IPS DF 6.9 (cell line): Measurements from ENCODE around the gene ZNF726.
A peak's percentile ranks its signal among the peaks of the same experiment; 100 is the strongest.
"Not testable (repeated sequence)": the region's sequence is repeated elsewhere in the genome, so short reads cannot be mapped to it uniquely, and the experiment has no call there.

Experiments
- DNase-seq: peaks from one replicate; pipeline ENCODE4 v3.0.0-alpha.2; 2013; ENCODE audit warnings: low read depth, low spot score
- H3K27ac ChIP-seq: one replicate; pipeline ENCODE4 v1.5.1; 2013; ENCODE audit warnings: low read length, control low read depth
- H3K27me3 ChIP-seq: 2 replicates; pipeline ENCODE4 v1.6.1; 2013; ENCODE audit warnings: mild to moderate bottlenecking, low read length; ENCODE audit not compliant: control insufficient read depth, insufficient read depth
- H3K36me3 ChIP-seq: 2 replicates; pipeline ENCODE4 v1.6.1; 2013; ENCODE audit warnings: low read length; ENCODE audit not compliant: control insufficient read depth, insufficient read depth
- H3K4me1 ChIP-seq: 2 replicates; pipeline ENCODE4 v1.6.1; 2013; ENCODE audit warnings: low read length; ENCODE audit not compliant: control insufficient read depth, insufficient read depth
- H3K4me3 ChIP-seq: 2 replicates; pipeline ENCODE4 v1.5.1; 2013; ENCODE audit warnings: mild to moderate bottlenecking, low read length
- H3K9me3 ChIP-seq: 2 replicates; pipeline ENCODE4 v1.6.1; 2013; ENCODE audit warnings: low read length, inconsistent platforms; ENCODE audit not compliant: control insufficient read depth, insufficient read depth
- WGBS: extraction: QIAGEN DNeasy Blood & Tissue Kit; methylation state at CpG from one replicate; pipeline ENCODE4 v1.1.7; 2013; ENCODE audit warnings: mixed read lengths, missing lambda C conversion rate; ENCODE audit not compliant: insufficient read length, insufficient coverage; 5-methylcytosine and 5-hydroxymethylcytosine counted together

ZNF726 gene

DNA sequence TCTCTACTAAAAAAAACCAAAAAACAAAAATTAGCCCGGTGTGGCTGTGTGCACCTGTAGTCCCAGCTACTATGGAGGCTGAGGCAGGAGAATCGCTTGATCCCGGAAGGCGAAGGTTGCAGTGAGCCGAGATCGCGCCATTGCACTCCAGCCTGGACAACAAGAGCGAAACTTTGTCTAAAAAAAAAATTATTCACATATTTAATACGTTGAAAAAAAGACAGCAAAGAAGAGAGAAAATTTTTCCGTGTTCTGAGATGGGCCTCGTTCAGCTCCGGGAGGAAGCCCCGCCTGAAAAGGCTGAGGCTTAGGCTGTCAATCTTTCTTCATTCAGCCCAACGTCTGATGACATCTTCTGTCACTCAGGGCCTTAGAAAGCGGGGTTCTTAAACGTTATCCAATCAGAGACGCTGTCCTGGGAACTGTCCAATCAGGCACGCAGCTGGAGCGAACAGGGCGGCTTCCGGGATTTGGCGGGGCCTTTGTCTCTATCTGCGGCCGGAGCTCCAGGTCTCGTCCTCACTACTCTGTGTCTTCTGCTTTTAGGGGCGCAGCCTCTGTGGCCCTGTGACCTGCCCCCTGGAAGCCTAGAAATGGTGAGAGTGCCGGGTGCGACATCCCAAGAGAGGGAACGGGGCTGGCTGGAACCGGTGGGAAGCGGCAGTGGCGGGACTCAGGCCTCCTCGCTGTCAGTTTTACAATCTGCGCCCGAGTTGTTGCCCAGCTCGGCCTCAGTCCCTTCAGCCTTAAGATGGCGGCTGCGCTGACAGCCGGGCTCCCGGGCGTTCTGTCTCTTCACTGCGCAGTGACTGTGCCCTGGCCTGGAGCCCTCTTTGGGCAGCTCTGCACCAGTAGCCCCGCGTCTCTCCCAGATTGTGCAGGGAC is at the start of gene ZNF726:
Gene ZNF726 (plus strand): TSS at position 485 of the 885 bp plus-strand sequence. CDS start 109 bp downstream, at position 594.
- no peaks in the 10 kb centered on the region for H3K27me3 ChIP-seq
- H3K27ac ChIP-seq: no peak within 1 kb of the TSS
- H3K4me1 ChIP-seq: no peaks in the 10 kb centered on the region
- no peaks in the 10 kb centered on the region for H3K36me3 ChIP-seq
- no peaks in the 10 kb centered on the region for H3K9me3 ChIP-seq
- peak; percentile 89 for DNase-seq
- no CpG with 5 or more reads among the region's 44 CpGs for WGBS
- H3K4me3 ChIP-seq: peak within 1 kb of the TSS; percentile 91

DNA sequence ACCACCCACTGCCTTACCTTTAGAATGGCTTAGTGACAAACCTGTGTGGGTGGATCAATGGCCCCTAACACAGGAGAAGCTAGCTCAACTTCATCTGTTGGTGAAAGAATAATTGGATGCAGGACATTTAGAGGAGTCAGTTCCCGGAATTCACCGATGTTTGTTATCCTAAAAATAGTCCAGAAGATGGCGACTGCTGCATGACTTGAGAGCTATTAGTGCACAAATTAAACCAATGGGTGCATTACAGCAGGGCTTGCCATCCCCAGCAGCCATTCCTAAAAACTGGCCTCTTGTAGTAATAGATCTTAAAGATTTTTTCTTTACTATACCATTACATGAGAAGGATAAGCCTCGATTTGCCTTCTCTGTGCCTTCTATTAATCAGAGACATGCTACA is 46.8 kb upstream of the ZNF726 start:
- peaks cover 1% of the 10 kb centered on the region; the same call in 1 of the 2 replicates for H3K9me3 ChIP-seq
- H3K4me1 ChIP-seq: no peaks in the 10 kb centered on the region
- no peak for DNase-seq
- WGBS: no CpG with 5 or more reads among the region's 4 CpGs
- no peak overlapping the region for H3K27ac ChIP-seq
- H3K36me3 ChIP-seq: no peaks in the 10 kb centered on the region
- H3K4me3 ChIP-seq: no peak overlapping the region
- no peaks in the 10 kb centered on the region for H3K27me3 ChIP-seq

DNA sequence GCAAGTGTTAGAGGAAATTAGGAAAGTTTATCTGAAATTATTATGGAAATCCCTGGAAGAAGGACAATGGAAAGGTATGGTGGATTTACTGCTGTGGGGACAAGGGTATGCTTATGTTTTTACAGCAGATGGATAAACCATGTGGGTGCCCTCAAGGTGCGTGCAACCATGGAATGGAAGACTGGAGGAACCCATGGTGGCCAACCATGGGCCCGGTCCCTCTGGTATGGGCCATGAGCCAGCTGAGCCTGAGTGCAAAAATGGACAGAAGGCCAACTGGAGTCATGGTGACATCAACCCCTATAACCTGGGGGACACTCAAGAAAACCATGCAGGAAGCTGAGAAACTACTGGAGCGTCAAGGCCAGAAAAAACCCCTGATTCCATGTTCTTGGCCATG is 46.1 kb upstream of the ZNF726 start:
- Histone ChIP-seq H3K9me3 (peaks cover 1% of the 10 kb centered on the region; the same call in 1 of the 2 replicates), H3K27me3 (no peaks in the 10 kb centered on the region), H3K36me3 (no peaks in the 10 kb centered on the region), H3K4me3 (no peak overlapping the region), H3K27ac (no peak overlapping the region), H3K4me1 (no peaks in the 10 kb centered on the region)
- no CpG with 5 or more reads among the region's 3 CpGs for WGBS
- DNase-seq: no peak

DNA sequence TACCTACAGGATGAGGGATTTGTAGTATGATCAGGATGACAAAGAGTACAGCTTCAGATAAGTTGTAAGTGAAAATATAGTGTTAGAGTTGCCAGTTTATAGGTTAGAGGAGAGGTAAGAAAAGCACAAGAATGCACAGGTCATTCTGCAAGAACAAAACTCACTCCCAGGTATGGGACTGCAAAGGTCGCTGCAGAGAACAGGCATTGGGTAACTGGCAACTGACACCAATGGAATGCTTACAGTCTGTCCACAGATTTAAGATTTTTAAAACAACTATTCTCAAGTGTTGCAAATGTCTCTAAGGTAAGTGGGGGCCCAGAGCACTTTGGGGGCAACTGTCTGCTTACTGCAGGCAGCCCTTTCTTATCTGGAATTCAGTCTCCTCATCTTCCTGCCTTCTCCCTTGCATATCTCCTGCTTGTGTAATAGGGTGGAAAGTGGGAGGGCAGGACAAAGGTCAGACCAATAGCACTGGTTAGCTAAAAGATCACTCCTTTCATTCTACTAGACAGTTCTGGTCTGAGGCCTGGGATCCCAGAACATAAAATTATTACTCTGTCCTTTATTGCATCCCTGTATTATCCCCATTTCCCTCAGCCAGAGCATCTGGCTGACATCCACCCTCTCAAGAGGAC is 42.3 kb upstream of the ZNF726 start:
- no peak overlapping the region for H3K4me3 ChIP-seq
- H3K27me3 ChIP-seq: no peaks in the 10 kb centered on the region
- DNase-seq: no peak
- H3K9me3 ChIP-seq: peaks cover 3% of the 10 kb centered on the region; the same call in 1 of the 2 replicates
- H3K27ac ChIP-seq: no peak overlapping the region
- WGBS: no CpG with 5 or more reads among the region's 1 CpG
- no peaks in the 10 kb centered on the region for H3K36me3 ChIP-seq
- H3K4me1 ChIP-seq: no peaks in the 10 kb centered on the region

DNA sequence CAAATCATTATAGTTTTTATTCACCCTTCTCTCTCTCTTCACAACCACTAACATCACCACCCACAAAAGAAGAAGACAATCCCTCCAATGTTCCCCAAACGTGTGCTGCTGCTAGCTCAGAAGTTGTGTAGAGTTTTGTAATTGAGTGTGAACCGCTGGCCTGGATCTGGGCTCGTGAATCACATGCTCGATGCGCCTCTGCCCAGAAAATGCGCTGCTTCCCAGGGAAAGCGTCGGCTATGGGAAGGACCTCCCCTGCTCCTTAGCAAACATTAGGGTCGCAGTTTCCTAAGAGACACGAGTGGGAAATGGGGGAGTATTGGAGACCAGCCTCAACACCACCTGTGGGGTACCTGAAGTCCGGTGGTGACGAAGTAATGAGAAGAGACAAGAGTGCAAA is 38.4 kb upstream of the ZNF726 start:
- Histone ChIP-seq H3K27ac (no peak overlapping the region), H3K4me1 (no peaks in the 10 kb centered on the region), H3K4me3 (no peak overlapping the region), H3K36me3 (no peaks in the 10 kb centered on the region), H3K9me3 (peaks cover 5% of the 10 kb centered on the region; the same call in 1 of the 2 replicates), H3K27me3 (no peaks in the 10 kb centered on the region)
- DNase-seq: no peak
- no CpG with 5 or more reads among the region's 12 CpGs for WGBS

DNA sequence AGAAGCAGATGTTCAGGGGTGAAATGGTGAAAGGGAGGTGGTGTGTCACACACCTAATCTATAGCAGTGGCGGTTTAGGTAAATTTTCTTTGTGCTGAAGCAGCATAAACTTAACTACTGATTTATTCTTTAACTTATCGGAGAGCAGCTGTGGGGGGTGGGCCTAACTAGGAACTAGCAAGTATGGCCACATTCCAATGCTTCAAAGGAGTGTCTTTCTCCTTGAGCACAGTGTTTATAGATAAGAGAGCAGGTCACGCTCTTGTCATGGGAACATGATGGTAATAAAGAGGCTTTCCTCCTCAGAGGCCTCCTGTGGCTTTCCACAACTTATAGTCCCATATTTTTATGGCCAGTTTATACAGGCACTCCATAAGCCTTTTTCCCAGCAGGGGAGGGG is 37.9 kb upstream of the ZNF726 start:
- H3K4me3 ChIP-seq: not testable (repeated sequence)

DNA sequence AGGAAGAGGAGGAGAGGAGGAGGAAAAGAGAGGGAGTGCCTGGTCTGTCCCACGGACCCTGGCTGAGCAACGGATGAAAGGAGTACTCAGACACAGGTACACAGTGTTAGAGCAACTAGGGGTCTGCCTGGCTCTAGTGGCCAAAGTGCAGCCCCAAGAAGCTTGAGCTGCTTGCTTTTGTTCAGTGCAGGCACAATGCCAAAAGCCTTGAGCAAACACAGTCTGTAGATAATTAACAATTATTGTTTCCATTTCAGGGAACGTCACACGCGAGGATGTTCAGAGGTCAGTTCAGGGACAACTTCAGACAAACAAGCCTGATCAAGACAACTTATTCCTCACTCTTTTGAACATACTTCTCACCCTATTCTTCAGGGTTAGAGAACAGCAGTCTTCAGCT is 32.2 kb upstream of the ZNF726 start:
- DNase-seq: no peak
- WGBS: no CpG with 5 or more reads among the region's 5 CpGs
- Histone ChIP-seq H3K27ac (no peak overlapping the region), H3K27me3 (no peaks in the 10 kb centered on the region), H3K4me3 (no peak overlapping the region), H3K9me3 (peaks cover 1% of the 10 kb centered on the region; the same call in 1 of the 2 replicates), H3K36me3 (no peaks in the 10 kb centered on the region), H3K4me1 (no peaks in the 10 kb centered on the region)

More for the DNA sequence above, 37.9 kb upstream of the ZNF726 start:
- not testable (repeated sequence) for H3K4me1 ChIP-seq, H3K27ac ChIP-seq, H3K9me3 ChIP-seq, H3K27me3 ChIP-seq, H3K36me3 ChIP-seq, DNase-seq
- WGBS: no CpG with 5 or more reads among the region's 3 CpGs

DNA sequence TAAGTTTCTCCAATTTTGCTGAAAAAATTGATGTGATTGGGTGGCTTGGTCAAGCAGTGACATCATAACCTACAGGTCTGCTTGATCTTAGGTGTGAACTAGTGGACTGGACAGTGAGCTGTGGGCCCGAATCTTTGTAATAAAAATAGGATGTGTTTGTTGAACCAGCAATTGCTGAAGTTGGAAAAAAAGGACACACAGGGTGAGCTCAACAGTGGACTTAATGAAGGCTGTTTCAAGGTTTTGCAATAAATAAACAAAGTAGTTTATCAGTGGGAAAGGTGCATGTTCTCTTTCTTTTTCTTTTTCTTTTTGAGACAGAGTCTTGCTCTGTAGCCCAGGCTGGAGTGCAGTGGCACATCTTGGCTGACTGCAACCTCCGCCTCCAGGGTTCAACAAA is 30.3 kb upstream of the ZNF726 start:
- no CpG with 5 or more reads among the region's 2 CpGs for WGBS
- H3K36me3 ChIP-seq: no peaks in the 10 kb centered on the region
- no peaks in the 10 kb centered on the region; the same call in 1 of the 2 replicates for H3K9me3 ChIP-seq
- no peak overlapping the region for H3K4me3 ChIP-seq
- H3K27me3 ChIP-seq: no peaks in the 10 kb centered on the region
- no peaks in the 10 kb centered on the region for H3K4me1 ChIP-seq
- no peak overlapping the region for H3K27ac ChIP-seq
- no peak for DNase-seq

DNA sequence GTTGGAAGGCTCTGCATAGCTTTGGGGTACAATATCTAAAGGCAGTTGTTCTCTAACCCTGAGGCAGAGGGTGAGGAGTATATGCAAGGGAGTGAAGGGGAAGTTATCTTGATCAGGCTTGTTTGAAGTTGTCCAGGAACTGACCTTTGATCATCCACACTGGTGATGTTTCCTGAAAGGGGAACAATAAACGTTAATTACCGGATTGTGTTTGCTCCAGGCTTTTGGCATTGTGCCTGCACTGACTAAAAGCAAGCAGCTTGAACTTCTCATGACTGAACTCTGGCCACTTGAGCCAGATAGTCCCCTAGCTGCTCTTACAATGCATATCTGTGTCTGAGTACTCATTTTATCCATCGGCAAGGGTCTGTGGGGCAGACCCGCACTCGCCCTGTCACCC is 27.0 kb upstream of the ZNF726 start:
- no peak for DNase-seq
- WGBS: no CpG with 5 or more reads among the region's 5 CpGs
- no peak overlapping the region for H3K27ac ChIP-seq

DNA sequence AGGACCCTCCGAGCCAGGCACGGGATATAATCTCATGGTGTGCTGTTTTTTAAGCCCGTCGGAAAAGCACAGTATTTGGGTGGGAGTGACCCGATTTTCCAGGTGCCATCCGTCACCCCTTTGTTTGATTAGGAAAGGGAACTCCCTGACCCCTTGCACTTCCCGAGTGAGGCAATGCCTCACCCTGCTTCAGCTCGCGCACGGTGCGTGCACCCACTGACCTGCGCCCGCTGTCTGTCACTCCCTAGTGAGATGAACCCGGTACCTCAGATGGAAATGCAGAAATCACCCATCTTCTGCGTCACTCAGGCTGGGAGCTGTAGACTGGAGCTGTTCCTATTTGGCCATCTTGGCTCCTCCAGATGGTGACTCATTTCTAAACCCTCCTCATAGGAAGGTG is 18.6 kb upstream of the ZNF726 start:
- not testable (repeated sequence) for H3K27ac ChIP-seq, H3K36me3 ChIP-seq, H3K9me3 ChIP-seq, H3K4me1 ChIP-seq, H3K4me3 ChIP-seq, DNase-seq, H3K27me3 ChIP-seq
- WGBS: no CpG with 5 or more reads among the region's 15 CpGs

More for the DNA sequence above, 27.0 kb upstream of the ZNF726 start:
- Histone ChIP-seq H3K27me3 (no peaks in the 10 kb centered on the region), H3K9me3 (no peaks in the 10 kb centered on the region; the same call in 1 of the 2 replicates), H3K36me3 (no peaks in the 10 kb centered on the region), H3K4me1 (no peaks in the 10 kb centered on the region), H3K4me3 (no peak overlapping the region)
